B cell (primary cell): ENCODE results near the gene GFAP. TPM values are rescaled to one million over a fixed set of nuclear protein-coding genes. Genes with fewer than 3 reads are reported as not detected.

ENCODE experiments used
- ATAC-seq: fragments of 200-7000 bp; cut with Tn5 transposase; one replicate; pipeline ENCODE4 v1.10.0; 2021; ENCODE audit warnings: low read depth, mild to moderate bottlenecking, moderate number of reproducible peaks, moderate library complexity
- CTCF ChIA-PET: fragments of 350-600 bp; sonication (Branson Sonifier 250); formaldehyde crosslinking; loops from one replicate; lab custom pipeline; 2021; ENCODE audit warnings: antibody characterized with exemption, inconsistent platforms; lab: Charles Lee
- POLR2A ChIA-PET: fragments of 350-600 bp; sonication (Branson Sonifier 250); formaldehyde crosslinking; loops from one replicate; lab custom pipeline; 2021; ENCODE audit warnings: antibody characterized with exemption; lab: Charles Lee
- DNase-seq: peaks from one replicate; pipeline ENCODE4 v3.0.0; 2013
- H2AFZ ChIP-seq: 2 replicates; pipeline ENCODE4 v1.6.1; 2012; ENCODE audit warnings: mild to moderate bottlenecking, low read depth, low read length; ENCODE audit not compliant: insufficient read depth, poor library complexity, severe bottlenecking
- H3K27ac ChIP-seq, 2 donors: 1 replicate in 1 of 2; 2 replicates in 1 of 2; pipeline ENCODE4 v1.5.1; 2012 to 2013; ENCODE audit warnings: low read length in 2 of 2, mild to moderate bottlenecking in 2 of 2, moderate library complexity in 1 of 2
- H3K27me3 ChIP-seq, 4 experiments: fragments of 200-600 bp in 1 of 4; sonication (generic) in 1 of 4; replicated peaks in 1 of 4; 1 replicate in 2 of 4; 2 replicates in 2 of 4; pipeline versions ENCODE4 v1.6.1 to v1.7.0; 2013 to 2016; ENCODE audit warnings: low read length in 3 of 4, mild to moderate bottlenecking in 2 of 4, mixed read lengths in 1 of 4, moderate library complexity in 1 of 4; ENCODE audit not compliant: insufficient read depth in 4 of 4, control insufficient read depth in 3 of 4; ENCODE audit errors: control extremely low read depth in 1 of 4
- H3K36me3 ChIP-seq, 2 experiments: replicated peaks in 1 of 2; 1 replicate in 1 of 2; 2 replicates in 1 of 2; pipeline versions ENCODE4 v1.6.1 to v1.7.1; 2013; ENCODE audit warnings: low read length in 1 of 2; ENCODE audit not compliant: insufficient read depth in 2 of 2, control insufficient read depth in 1 of 2; ENCODE audit errors: control extremely low read depth in 1 of 2, extremely low read depth in 1 of 2
- H3K4me1 ChIP-seq, 2 donors: fragments of 200-600 bp in 1 of 2; sonication (generic) in 1 of 2; 1 replicate in 1 of 2; 2 replicates in 1 of 2; pipeline versions ENCODE4 v1.5.1 to v1.6.1; 2013 to 2017; ENCODE audit warnings: low read length in 2 of 2; ENCODE audit not compliant: control insufficient read depth in 2 of 2, insufficient read depth in 2 of 2
- H3K4me2 ChIP-seq: replicated peaks from 2 replicates; pipeline ENCODE3; 2012; ENCODE audit warnings: mild to moderate bottlenecking, low read depth, low read length; ENCODE audit not compliant: poor library complexity, severe bottlenecking
- H3K4me3 ChIP-seq, 5 experiments: fragments of 200-600 bp in 1 of 5; sonication (generic) in 1 of 5; 1 replicate in 3 of 5; 2 replicates in 2 of 5; pipeline versions ENCODE4 v1.5.1 to v1.7.0; 2011 to 2016; ENCODE audit warnings: low read length in 4 of 5, mild to moderate bottlenecking in 4 of 5, low read depth in 2 of 5, control low read depth in 1 of 5, moderate library complexity in 1 of 5; ENCODE audit not compliant: insufficient read depth in 1 of 5; ENCODE audit errors: control extremely low read depth in 1 of 5, extremely low read depth in 1 of 5
- H3K79me2 ChIP-seq: fragments of 200-600 bp; sonication (generic); one replicate; pipeline ENCODE4 v1.6.0; 2016; ENCODE audit warnings: low read length; ENCODE audit not compliant: control insufficient read depth, insufficient read depth
- H3K9ac ChIP-seq: fragments of 200-600 bp; sonication (generic); 2 replicates; pipeline ENCODE4 v1.6.1; 2017; ENCODE audit warnings: mild to moderate bottlenecking, low read length, moderate library complexity
- H3K9me3 ChIP-seq, 3 donors: one replicate each; pipeline versions ENCODE4 v1.6.1 to v1.7.1; 2013; ENCODE audit warnings: low read length in 2 of 3; ENCODE audit not compliant: control insufficient read depth in 2 of 3, insufficient read depth in 1 of 3; ENCODE audit errors: control extremely low read depth in 1 of 3
- H4K20me1 ChIP-seq: 2 replicates; pipeline ENCODE4 v1.6.0; 2012; ENCODE audit warnings: mild to moderate bottlenecking, low read length; ENCODE audit not compliant: insufficient read depth, control insufficient read depth, poor library complexity, severe bottlenecking
- H3K27ac Mint-ChIP-seq: one replicate; pipeline ENCODE4 v1.8.0; 2021; ENCODE audit warnings: mixed read lengths
- H3K27me3 Mint-ChIP-seq: one replicate; pipeline ENCODE4 v1.8.0; 2021; ENCODE audit warnings: mixed read lengths
- H3K4me1 Mint-ChIP-seq: one replicate; pipeline ENCODE4 v1.8.0; 2021; ENCODE audit warnings: mixed read lengths
- H3K4me3 Mint-ChIP-seq: one replicate; pipeline ENCODE4 v1.8.0; 2021; ENCODE audit warnings: mixed read lengths
- H3K9me3 Mint-ChIP-seq: one replicate; pipeline ENCODE4 v1.8.0; 2022; ENCODE audit warnings: mixed read lengths; ENCODE audit not compliant: insufficient read depth
- CTCF ChIP-seq: fragments of 200-600 bp; IDR thresholded peaks from one replicate; pipeline ENCODE4 v1.8.0; 2022; ENCODE audit warnings: antibody characterized with exemption, mild to moderate bottlenecking
- EZH2 ChIP-seq: IDR thresholded peaks from 2 replicates; pipeline ENCODE4 v1.6.1; 2012; ENCODE audit warnings: borderline replicate concordance, low read depth, mild to moderate bottlenecking, moderate library complexity, low read length; ENCODE audit not compliant: insufficient read depth, poor library complexity, severe bottlenecking
- WGBS: methylation state at CpG from one replicate; pipeline ENCODE4 v1.1.5; 2013; ENCODE audit warnings: missing lambda C conversion rate; ENCODE audit not compliant: insufficient coverage; 5-methylcytosine and 5-hydroxymethylcytosine counted together
- intact Hi-C: fragments of 100-400 bp; cut with micrococcal nuclease; formaldehyde crosslinking; loops from one replicate; pipeline ENCODE4 v1.10.0; 2022
- polyA plus RNA-seq: library from polyadenylated mRNA; depleted of rRNA; stranded (reverse); fragments of >200 nt; gene quantifications from 2 replicates; pipeline ENCODE4 v1.2.3, GENCODE V29; 2012
- total RNA-seq, 2 donors: library from RNA; stranded (reverse); fragments of 120-200 nt in 1 of 2; gene quantifications; 1 replicate in 1 of 2; 2 replicates in 1 of 2; pipeline versions ENCODE4 v1.2.3 to v1.2.4, GENCODE V29; 2013 to 2022

Gene GFAP
- total and polyA plus RNA-seq, 2 donors (not counting 1 experiment from before 2014, with no cell fraction given): not detected

GRCh38 chr17:44906763-44907728, 8.3 kb downstream of the GFAP start:
- TF ChIP-seq CTCF (no peak), EZH2 (no peak)
- peaks cover 0 to 7% (median 0%) of the 10 kb centered on the region in 3 donors for H3K9me3 ChIP-seq
- no peak overlapping the region for H3K4me2 ChIP-seq
- peaks cover 26% of the 10 kb centered on the region for H3K27me3 Mint-ChIP-seq
- H3K27ac Mint-ChIP-seq: no peak overlapping the region
- POLR2A ChIA-PET: no interaction called here
- DNase-seq (no peak), ATAC-seq (no peak)
- peaks cover 9% of the 10 kb centered on the region for H3K4me1 Mint-ChIP-seq
- peaks cover 0 to 19% (median 9%) of the 10 kb centered on the region in 4 experiments for H3K27me3 ChIP-seq
- H4K20me1 ChIP-seq: no peaks in the 10 kb centered on the region
- intact Hi-C loops: no loop called here
- CTCF ChIA-PET: no interaction called here
- H3K36me3 ChIP-seq: no peaks in the 10 kb centered on the region
- no peak overlapping the region for H3K4me3 ChIP-seq
- H3K4me3 Mint-ChIP-seq: no peak overlapping the region
- H3K9ac ChIP-seq: no peak overlapping the region
- no peaks in the 10 kb centered on the region for H3K9me3 Mint-ChIP-seq
- H2AFZ ChIP-seq: no peak overlapping the region
- H3K79me2 ChIP-seq: no peaks in the 10 kb centered on the region
- peaks cover 9 to 13% of the 10 kb centered on the region in 2 donors for H3K4me1 ChIP-seq
- 84% methylated on average over 8 of the region's 18 CpGs for WGBS
- H3K27ac ChIP-seq: no peak overlapping the region
